Adrenal gland (tissue), 5 donors: ENCODE data around the gene ZNF862.

ENCODE experiments used
- POLR2A ChIP-seq, 2 donors: fragments of 450-650 bp; IDR thresholded peaks; one replicate each; pipeline ENCODE4 v1.6.1; 2017; ENCODE audit warnings: antibody characterized with exemption in 2 of 2, mild to moderate bottlenecking in 2 of 2, moderate library complexity in 1 of 2
- TF ChIP-seq, protein P1 (sequence below), 6 experiments: fragments of 450-650 bp in 4 of 6; fragments of 200-600 bp in 2 of 6; sonication (generic) in 1 of 6; IDR thresholded peaks; 1 replicate in 5 of 6; 2 replicates in 1 of 6; pipeline versions ENCODE4 v1.5.1 to v1.8.0; 2016 to 2021; ENCODE audit warnings: antibody characterized with exemption in 6 of 6, mild to moderate bottlenecking in 2 of 6, moderate library complexity in 1 of 6
- donor health status: DM: no; HTN: no; CAD: no.

DNA sequence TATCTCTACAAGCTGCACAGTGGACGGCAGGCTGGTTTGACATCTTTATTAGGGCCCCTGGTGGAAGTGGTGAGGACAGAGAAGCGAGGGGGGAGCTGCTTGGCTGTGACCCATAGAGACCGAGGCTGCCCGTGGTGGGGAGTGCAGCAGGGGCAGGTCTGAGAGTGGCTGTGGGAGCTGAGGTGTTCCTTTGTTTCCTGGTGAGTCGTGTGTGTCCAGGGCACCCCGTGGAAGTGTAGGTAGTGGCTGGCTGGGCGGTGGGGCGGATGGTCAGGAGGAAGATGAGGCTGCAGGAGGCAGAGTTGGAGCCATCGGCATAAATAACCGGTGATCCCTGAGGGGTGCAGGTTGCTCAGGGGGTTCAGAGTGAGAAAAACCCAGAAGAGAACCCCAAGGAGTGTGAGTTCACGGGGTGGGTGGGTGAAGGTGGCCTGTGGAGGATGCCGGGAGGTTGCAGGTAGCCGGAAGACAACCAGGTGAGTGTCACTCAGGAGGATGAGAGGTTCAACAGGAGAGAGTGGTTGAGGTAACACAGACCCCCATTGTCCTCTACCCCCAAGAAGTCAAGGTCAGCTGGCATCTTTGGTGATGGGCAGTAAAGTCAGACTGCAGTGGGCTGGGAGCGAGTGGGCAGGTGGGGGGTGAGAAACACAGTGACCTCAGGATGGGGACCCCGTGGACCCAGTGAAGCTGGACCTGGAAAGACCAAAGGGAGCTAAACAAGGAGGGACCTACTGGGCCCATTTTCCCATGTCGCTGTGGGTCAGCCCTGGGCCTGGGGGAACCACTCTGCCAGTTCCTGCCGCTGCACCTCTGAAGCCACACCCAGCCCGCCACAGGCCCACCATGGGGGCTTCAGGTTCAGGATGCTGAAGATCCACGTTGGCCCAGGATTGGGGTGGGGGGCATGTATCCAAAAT, 43.4 kb downstream of the ZNF862 start:
- TF ChIP-seq, protein P1, sequence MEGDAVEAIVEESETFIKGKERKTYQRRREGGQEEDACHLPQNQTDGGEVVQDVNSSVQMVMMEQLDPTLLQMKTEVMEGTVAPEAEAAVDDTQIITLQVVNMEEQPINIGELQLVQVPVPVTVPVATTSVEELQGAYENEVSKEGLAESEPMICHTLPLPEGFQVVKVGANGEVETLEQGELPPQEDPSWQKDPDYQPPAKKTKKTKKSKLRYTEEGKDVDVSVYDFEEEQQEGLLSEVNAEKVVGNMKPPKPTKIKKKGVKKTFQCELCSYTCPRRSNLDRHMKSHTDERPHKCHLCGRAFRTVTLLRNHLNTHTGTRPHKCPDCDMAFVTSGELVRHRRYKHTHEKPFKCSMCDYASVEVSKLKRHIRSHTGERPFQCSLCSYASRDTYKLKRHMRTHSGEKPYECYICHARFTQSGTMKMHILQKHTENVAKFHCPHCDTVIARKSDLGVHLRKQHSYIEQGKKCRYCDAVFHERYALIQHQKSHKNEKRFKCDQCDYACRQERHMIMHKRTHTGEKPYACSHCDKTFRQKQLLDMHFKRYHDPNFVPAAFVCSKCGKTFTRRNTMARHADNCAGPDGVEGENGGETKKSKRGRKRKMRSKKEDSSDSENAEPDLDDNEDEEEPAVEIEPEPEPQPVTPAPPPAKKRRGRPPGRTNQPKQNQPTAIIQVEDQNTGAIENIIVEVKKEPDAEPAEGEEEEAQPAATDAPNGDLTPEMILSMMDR (IDR thresholded peaks at IDR 0.05): no peak
- TF ChIP-seq POLR2A (IDR thresholded peaks at IDR 0.05): no peak
